Stomach (tissue), 4 donors: ENCODE measurements around the gene TXLNB.

Experiments used
- EP300 ChIP-seq: sonication (generic); formaldehyde crosslinking; IDR thresholded peaks from one replicate; pipeline ENCODE4 v1.6.1; 2017; ENCODE audit warnings: antibody characterized with exemption
- POLR2A ChIP-seq, 4 donors: fragments of 450-650 bp; IDR thresholded peaks; one replicate each; pipeline ENCODE4 v1.6.1; 2016; ENCODE audit warnings: antibody characterized with exemption in 4 of 4, control low read depth in 2 of 4, mild to moderate bottlenecking in 1 of 4, moderate library complexity in 1 of 4
- POLR2AphosphoS5 ChIP-seq, 3 donors: sonication (generic); formaldehyde crosslinking; IDR thresholded peaks; one replicate each; pipeline ENCODE4 v1.6.1; 2016; ENCODE audit warnings: antibody characterized with exemption in 3 of 3
- TF ChIP-seq, protein P1 (sequence below), 7 experiments: fragments of 450-650 bp in 4 of 7; fragments of 200-600 bp in 3 of 7; sonication (generic) in 3 of 7; IDR thresholded peaks; one replicate each; pipeline ENCODE4 v1.5.1; 2016 to 2019; ENCODE audit warnings: antibody characterized with exemption in 7 of 7, control low read depth in 2 of 7, mild to moderate bottlenecking in 1 of 7

DNA sequence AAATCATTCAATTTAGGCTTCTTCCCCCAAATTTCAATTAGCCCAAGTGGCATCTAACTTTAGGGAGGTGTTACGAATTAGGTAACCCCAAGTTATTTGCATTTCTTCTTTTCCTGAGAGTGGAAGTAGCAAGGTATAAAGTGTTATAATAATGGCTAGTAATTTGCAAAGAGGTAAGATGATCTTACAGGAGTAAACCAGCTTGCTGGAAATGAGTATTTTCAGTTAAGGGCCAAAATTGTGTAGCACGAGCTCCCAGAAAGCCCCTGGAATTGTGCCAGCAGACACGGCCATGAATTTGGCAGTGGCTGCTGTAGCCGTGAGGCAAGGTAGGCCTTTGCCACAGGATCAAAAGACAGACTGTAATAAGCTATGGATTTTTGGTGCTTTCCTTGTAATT lies 44.7 kb upstream of the TXLNB start:
- TF ChIP-seq, protein P1, sequence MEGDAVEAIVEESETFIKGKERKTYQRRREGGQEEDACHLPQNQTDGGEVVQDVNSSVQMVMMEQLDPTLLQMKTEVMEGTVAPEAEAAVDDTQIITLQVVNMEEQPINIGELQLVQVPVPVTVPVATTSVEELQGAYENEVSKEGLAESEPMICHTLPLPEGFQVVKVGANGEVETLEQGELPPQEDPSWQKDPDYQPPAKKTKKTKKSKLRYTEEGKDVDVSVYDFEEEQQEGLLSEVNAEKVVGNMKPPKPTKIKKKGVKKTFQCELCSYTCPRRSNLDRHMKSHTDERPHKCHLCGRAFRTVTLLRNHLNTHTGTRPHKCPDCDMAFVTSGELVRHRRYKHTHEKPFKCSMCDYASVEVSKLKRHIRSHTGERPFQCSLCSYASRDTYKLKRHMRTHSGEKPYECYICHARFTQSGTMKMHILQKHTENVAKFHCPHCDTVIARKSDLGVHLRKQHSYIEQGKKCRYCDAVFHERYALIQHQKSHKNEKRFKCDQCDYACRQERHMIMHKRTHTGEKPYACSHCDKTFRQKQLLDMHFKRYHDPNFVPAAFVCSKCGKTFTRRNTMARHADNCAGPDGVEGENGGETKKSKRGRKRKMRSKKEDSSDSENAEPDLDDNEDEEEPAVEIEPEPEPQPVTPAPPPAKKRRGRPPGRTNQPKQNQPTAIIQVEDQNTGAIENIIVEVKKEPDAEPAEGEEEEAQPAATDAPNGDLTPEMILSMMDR (IDR thresholded peaks at IDR 0.05), result no peak
- TF ChIP-seq POLR2A (IDR thresholded peaks at IDR 0.05) (no peak), POLR2AphosphoS5 (IDR thresholded peaks at IDR 0.05) (no peak), EP300 (no peak)
